SH-SY5Y (cell line): ENCODE measurements around the gene OR4N2.

ENCODE experiments used
- GATA2 ChIP-seq: IDR thresholded peaks from 2 replicates; pipeline ENCODE4 v1.6.1; 2011; ENCODE audit warnings: mild to moderate bottlenecking, low read depth, low read length
- GATA3 ChIP-seq: IDR thresholded peaks from 2 replicates; pipeline ENCODE4 v1.6.1; 2011; ENCODE audit warnings: low read depth, mild to moderate bottlenecking, low read length, moderate library complexity

Gene OR4N2

DNA sequence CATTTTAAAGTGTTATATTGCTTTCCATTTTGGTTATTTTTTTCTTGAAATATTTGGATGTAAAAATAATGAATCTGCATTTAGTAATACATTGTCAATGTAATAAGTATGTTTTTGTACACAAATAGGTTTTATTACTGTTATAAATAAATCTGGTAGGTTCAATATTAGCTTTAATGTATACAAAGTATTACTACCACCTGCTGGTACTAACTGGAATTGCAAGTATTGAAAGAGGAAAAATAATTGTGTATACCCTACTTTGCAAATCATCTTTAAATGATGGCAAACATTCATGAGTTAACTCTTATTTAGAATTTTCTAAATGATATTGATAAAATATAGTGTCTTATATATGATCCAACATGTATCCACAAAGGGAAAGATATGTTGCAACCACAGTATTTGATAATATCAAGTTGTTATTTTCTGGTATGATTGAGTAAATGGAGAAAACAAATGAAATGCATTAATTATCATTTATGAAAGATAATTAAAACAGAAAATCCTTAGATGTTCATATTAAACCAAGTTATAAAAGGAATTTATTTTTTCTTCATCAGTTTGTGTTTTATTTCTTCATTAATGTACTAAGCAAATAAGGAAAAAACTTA lies 74.6 kb downstream of the OR4N2 start:
- TF ChIP-seq GATA3 (no peak), GATA2 (no peak)
